ENCODE results near the gene B2M.

Gene B2M

GRCh38 chr15:44711743-44712345 is 527 bp downstream of the B2M start:
- TF ChIP-seq, protein P1, sequence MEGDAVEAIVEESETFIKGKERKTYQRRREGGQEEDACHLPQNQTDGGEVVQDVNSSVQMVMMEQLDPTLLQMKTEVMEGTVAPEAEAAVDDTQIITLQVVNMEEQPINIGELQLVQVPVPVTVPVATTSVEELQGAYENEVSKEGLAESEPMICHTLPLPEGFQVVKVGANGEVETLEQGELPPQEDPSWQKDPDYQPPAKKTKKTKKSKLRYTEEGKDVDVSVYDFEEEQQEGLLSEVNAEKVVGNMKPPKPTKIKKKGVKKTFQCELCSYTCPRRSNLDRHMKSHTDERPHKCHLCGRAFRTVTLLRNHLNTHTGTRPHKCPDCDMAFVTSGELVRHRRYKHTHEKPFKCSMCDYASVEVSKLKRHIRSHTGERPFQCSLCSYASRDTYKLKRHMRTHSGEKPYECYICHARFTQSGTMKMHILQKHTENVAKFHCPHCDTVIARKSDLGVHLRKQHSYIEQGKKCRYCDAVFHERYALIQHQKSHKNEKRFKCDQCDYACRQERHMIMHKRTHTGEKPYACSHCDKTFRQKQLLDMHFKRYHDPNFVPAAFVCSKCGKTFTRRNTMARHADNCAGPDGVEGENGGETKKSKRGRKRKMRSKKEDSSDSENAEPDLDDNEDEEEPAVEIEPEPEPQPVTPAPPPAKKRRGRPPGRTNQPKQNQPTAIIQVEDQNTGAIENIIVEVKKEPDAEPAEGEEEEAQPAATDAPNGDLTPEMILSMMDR (IDR thresholded peaks at IDR 0.05; ENCODE audit: low read depth, low read length, missing control alignments): no peak
- in situ Hi-C loops (cut with HindIII; ENCODE audit: low sequenced_read_pairs): no loop called here

GRCh38 chr15:44712346-44713005 is 1.2 kb downstream of the B2M start:
- H3K4me3 ChIP-seq (ENCODE audit: low read depth, low read length): peak overlapping the region; percentile 97
- TF ChIP-seq, protein P1 (IDR thresholded peaks at IDR 0.05; ENCODE audit: low read depth, low read length, missing control alignments): no peak
- in situ Hi-C loops (cut with HindIII; ENCODE audit: low sequenced_read_pairs): no loop called here
- peak; percentile 75 for DNase-seq (ENCODE audit: low read depth)

More at GRCh38 chr15:44711743-44712345, 527 bp downstream of the B2M start:
- no peak for DNase-seq (ENCODE audit: low read depth)
- H3K4me3 ChIP-seq (ENCODE audit: low read depth, low read length): peak overlapping the region; percentile 97

DNA sequence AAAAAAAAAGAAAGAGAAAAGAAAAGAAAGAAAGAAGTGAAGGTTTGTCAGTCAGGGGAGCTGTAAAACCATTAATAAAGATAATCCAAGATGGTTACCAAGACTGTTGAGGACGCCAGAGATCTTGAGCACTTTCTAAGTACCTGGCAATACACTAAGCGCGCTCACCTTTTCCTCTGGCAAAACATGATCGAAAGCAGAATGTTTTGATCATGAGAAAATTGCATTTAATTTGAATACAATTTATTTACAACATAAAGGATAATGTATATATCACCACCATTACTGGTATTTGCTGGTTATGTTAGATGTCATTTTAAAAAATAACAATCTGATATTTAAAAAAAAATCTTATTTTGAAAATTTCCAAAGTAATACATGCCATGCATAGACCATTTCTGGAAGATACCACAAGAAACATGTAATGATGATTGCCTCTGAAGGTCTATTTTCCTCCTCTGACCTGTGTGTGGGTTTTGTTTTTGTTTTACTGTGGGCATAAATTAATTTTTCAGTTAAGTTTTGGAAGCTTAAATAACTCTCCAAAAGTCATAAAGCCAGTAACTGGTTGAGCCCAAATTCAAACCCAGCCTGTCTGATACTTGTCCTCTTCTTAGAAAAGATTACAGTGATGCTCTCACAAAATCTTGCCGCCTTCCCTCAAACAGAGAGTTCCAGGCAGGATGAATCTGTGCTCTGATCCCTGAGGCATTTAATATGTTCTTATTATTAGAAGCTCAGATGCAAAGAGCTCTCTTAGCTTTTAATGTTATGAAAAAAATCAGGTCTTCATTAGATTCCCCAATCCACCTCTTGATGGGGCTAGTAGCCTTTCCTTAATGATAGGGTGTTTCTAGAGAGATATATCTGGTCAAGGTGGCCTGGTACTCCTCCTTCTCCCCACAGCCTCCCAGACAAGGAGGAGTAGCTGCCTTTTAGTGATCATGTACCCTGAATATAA is 2.0 kb downstream of the B2M start:
- DNase-seq (ENCODE audit: low read depth): no peak
- TF ChIP-seq, protein P1 (IDR thresholded peaks at IDR 0.05; ENCODE audit: low read depth, low read length, missing control alignments): peak; percentile 42
- in situ Hi-C loops (cut with HindIII; ENCODE audit: low sequenced_read_pairs): no loop called here
- peak overlapping the region; percentile 97 for H3K4me3 ChIP-seq (ENCODE audit: low read depth, low read length)

- DNase-seq (ENCODE audit: low read depth): no peak
- in situ Hi-C loops (cut with HindIII; ENCODE audit: low sequenced_read_pairs): no loop called here
- TF ChIP-seq, protein P1 (IDR thresholded peaks at IDR 0.05; ENCODE audit: low read depth, low read length, missing control alignments): no peak
- no peak overlapping the region for H3K4me3 ChIP-seq (ENCODE audit: low read depth, low read length)
Observed at GRCh38 chr15:44715142-44715796, 4.0 kb downstream of the B2M start.

GRCh38 chr15:44715797-44716334 is 4.5 kb downstream of the B2M start:
- H3K4me3 ChIP-seq (ENCODE audit: low read depth, low read length): no peak overlapping the region
- no peak for DNase-seq (ENCODE audit: low read depth)
- in situ Hi-C loops (cut with HindIII; ENCODE audit: low sequenced_read_pairs): no loop called here
- TF ChIP-seq, protein P1 (IDR thresholded peaks at IDR 0.05; ENCODE audit: low read depth, low read length, missing control alignments): no peak
